GM18520 (cell line): ENCODE measurements around the gene PSMA8.
"Not testable (repeated sequence)": the region's sequence is repeated elsewhere in the genome, so short reads cannot be mapped to it uniquely, and the experiment has no call there.

Experiments used
- ATAC-seq: cut with Tn5 transposase; IDR thresholded peaks from one replicate; pipeline ENCODE4 v1.9.1; 2021; ENCODE audit not compliant: unreplicated experiment

The PSMA8 gene

GRCh38 chr18:26230497-26230896 lies 96.8 kb downstream of the PSMA8 start:
- no peak for ATAC-seq

DNA sequence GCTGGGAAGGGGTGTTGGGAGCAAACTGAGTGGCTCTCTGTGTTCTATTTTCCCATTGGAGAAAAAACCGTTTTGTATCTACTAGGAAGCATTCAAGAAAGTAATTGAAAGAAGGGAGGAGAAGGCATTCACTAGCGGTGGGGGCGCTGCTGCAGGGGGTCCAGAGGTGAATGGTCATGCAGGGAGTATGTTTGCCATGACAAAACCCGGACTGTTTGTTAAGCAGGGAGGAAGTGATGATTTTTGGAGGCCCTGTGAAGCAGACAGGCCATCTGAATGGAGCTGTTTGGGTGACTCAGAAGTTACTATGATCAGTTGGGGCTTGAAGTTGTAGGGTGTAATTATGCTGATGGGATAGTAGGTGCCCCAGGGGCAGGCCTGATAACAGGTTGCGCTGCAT lies 99.5 kb downstream of the PSMA8 start:
- no peak for ATAC-seq

- not testable (repeated sequence) for ATAC-seq
Observed at GRCh38 chr18:26237363-26237762, 103.7 kb downstream of the PSMA8 start.

- not testable (repeated sequence) for ATAC-seq
Observed at GRCh38 chr18:26238718-26239117, 105.0 kb downstream of the PSMA8 start.

- not testable (repeated sequence) for ATAC-seq
Observed at GRCh38 chr18:26242392-26242791, 108.7 kb downstream of the PSMA8 start.
